GM12878 (cell line): ENCODE results near the gene BCL2. TPM values are rescaled to one million over a fixed set of nuclear protein-coding genes. Genes with fewer than 3 reads are reported as not detected.
A peak's percentile ranks its signal among the peaks of the same experiment; 100 is the strongest.

Experiments
- ETV6 ChIP-seq, 2 experiments: fragments of 450-650 bp in 1 of 2; IDR thresholded peaks in 1 of 2; conservative IDR thresholded peaks in 1 of 2; 2 replicates each; pipeline ENCODE4 v1.6.1; 2014; ENCODE audit warnings: antibody characterized with exemption in 1 of 2, borderline replicate concordance in 1 of 2, low read depth in 1 of 2, mild to moderate bottlenecking in 1 of 2, moderate library complexity in 1 of 2
- EZH2 ChIP-seq: IDR thresholded peaks from 2 replicates; pipeline ENCODE4 v1.6.1; 2012; ENCODE audit warnings: low read depth, mild to moderate bottlenecking, control low read depth, inconsistent platforms, low read length, borderline replicate concordance; ENCODE audit not compliant: control insufficient read depth
- JUNB ChIP-seq: IDR thresholded peaks from 2 replicates; pipeline ENCODE4 v1.6.1; 2016; ENCODE audit warnings: antibody characterized with exemption, mild to moderate bottlenecking
- NRF1 ChIP-seq: conservative IDR thresholded peaks from 2 replicates; pipeline ENCODE4 v1.6.1; 2011; ENCODE audit warnings: mild to moderate bottlenecking, low read depth, low read length, improper control_type of control experiment
- POLR2AphosphoS2 ChIP-seq: IDR thresholded peaks from 2 replicates; pipeline ENCODE4 v1.6.1; 2011; ENCODE audit warnings: low read depth, mild to moderate bottlenecking, low read length, improper control_type of control experiment, moderate library complexity
- RAD51 ChIP-seq: fragments of 450-650 bp; IDR thresholded peaks from 2 replicates; pipeline ENCODE4 v1.6.1; 2016; ENCODE audit warnings: moderate library complexity, mild to moderate bottlenecking, inconsistent platforms
- STAT3 ChIP-seq: IDR thresholded peaks from 2 replicates; pipeline ENCODE4 v1.6.1; 2011; ENCODE audit warnings: low read depth, low read length, improper control_type of control experiment
- TCF12 ChIP-seq: IDR thresholded peaks from 2 replicates; pipeline ENCODE4 v1.6.1; 2011; ENCODE audit warnings: low read depth, mild to moderate bottlenecking, low read length
- ZBED1 ChIP-seq: IDR thresholded peaks from 2 replicates; pipeline ENCODE4 v1.6.1; 2016; ENCODE audit warnings: borderline replicate concordance
- ZNF274 ChIP-seq: IDR thresholded peaks from one replicate; pipeline ENCODE4 v1.8.0; 2011; ENCODE audit not compliant: insufficient read length, insufficient read depth
- polyA plus RNA-seq, 11 experiments: library from polyadenylated mRNA; depleted of rRNA in 4 of 11; unstranded in 6 of 11; stranded (reverse) in 5 of 11; fragments of >200 nt; fragmentation: Nextera tagmentation in 4 of 11; fragmentation: Illumina TruSeq in 1 of 11; extraction: Ambion mirVana in 4 of 11; extraction: Trizol in 1 of 11; gene quantifications; 1 replicate in 1 of 11; 2 replicates in 10 of 11; pipeline versions ENCODE4 v1.2.1 to v1.2.3, GENCODE V29; 2011 to 2016; ENCODE audit warnings: inconsistent platforms in 2 of 11, missing spikeins in 2 of 11, low read depth in 1 of 11
- total RNA-seq, 4 experiments: library from RNA; depleted of rRNA in 3 of 4; stranded (reverse); fragments of >200 nt in 3 of 4; fragmentation: Illumina TruSeq in 1 of 4; extraction: Trizol in 1 of 4; gene quantifications; 2 replicates each; pipeline versions ENCODE4 v1.2.1 to v1.2.3, GENCODE V29; 2013 to 2021
- TF ChIP-seq, protein P1 (sequence below): fragments of 450-650 bp; formaldehyde crosslinking; IDR thresholded peaks from 2 replicates; pipeline ENCODE4 v1.4.0; 2022; ENCODE audit warnings: mild to moderate bottlenecking, moderate library complexity
- TF ChIP-seq, protein P2 (sequence below): IDR thresholded peaks from 2 replicates; pipeline ENCODE4 v1.6.1; 2011; ENCODE audit warnings: borderline replicate concordance, low read depth, mild to moderate bottlenecking, moderate library complexity, low read length; ENCODE audit not compliant: insufficient read depth, poor library complexity, severe bottlenecking
- TF ChIP-seq, protein P3 (sequence below): IDR thresholded peaks from 2 replicates; pipeline ENCODE4 v1.6.1; 2011; ENCODE audit warnings: borderline replicate concordance, low read depth, mild to moderate bottlenecking, moderate library complexity, mixed read lengths, low read length; ENCODE audit not compliant: insufficient read depth; ENCODE audit errors: extremely low read length
- TF ChIP-seq, protein P4 (sequence below): fragments of 450-650 bp; IDR thresholded peaks from 2 replicates; pipeline ENCODE4 v1.6.1; 2014; ENCODE audit warnings: mild to moderate bottlenecking
- TF ChIP-seq, protein P5 (sequence below): IDR thresholded peaks from 2 replicates; pipeline ENCODE4 v1.6.1; 2011; ENCODE audit warnings: mild to moderate bottlenecking, low read depth, low read length, moderate library complexity; ENCODE audit not compliant: insufficient replicate concordance
- TF ChIP-seq, protein P6 (sequence below): fragments of 450-650 bp; IDR thresholded peaks from 2 replicates; pipeline ENCODE4 v1.6.1; 2018; ENCODE audit warnings: borderline replicate concordance, mild to moderate bottlenecking; ENCODE audit not compliant: partially characterized antibody
- TF ChIP-seq, protein P7 (sequence below): IDR thresholded peaks from 2 replicates; pipeline ENCODE4 v1.6.1; 2012; ENCODE audit warnings: low read depth, low read length, improper control_type of control experiment

BCL2 gene
- total and polyA plus RNA-seq, 10 of the 15 experiments (the other 5 are each of a cell fraction or from before 2014, with no cell fraction given): 4.1 to 47.8 (median 19.3) TPM

DNA sequence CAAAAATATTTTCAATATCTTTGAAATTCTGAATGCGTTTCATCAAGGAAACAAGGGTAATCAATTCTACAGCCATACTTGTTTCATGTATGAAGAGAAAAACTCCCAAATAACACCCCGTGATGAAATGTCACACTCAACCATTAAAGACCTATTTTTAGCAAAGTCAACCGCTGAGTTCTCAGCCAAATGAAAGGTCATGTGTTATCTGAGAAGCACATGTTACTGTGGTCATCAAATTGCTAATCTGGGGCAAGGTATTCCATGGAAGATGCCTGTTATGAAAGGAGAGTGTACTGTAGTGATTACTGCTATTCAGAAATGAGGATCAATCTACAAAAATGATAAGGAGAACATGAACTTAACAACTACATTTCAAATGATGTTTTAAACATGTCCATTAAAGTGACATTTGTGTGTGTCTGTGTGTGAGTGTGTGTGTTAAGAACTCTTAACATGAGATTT is 126.7 kb downstream of the BCL2 start (continued):
- TF ChIP-seq, protein P1, sequence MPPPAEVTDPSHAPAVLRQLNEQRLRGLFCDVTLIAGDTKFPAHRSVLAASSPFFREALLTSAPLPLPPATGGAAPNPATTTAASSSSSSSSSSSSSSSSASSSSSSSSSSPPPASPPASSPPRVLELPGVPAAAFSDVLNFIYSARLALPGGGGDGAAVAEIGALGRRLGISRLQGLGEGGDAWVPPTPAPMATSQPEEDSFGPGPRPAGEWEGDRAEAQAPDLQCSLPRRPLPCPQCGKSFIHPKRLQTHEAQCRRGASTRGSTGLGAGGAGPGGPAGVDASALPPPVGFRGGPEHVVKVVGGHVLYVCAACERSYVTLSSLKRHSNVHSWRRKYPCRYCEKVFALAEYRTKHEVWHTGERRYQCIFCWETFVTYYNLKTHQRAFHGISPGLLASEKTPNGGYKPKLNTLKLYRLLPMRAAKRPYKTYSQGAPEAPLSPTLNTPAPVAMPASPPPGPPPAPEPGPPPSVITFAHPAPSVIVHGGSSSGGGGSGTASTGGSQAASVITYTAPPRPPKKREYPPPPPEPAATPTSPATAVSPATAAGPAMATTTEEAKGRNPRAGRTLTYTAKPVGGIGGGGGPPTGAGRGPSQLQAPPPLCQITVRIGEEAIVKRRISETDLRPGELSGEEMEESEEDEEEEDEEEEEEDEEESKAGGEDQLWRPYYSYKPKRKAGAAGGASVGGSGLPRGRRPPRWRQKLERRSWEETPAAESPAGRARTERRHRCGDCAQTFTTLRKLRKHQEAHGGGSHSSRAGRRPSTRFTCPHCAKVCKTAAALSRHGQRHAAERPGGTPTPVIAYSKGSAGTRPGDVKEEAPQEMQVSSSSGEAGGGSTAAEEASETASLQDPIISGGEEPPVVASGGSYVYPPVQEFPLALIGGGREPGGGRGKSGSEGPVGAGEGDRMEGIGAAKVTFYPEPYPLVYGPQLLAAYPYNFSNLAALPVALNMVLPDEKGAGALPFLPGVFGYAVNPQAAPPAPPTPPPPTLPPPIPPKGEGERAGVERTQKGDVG (CRISPR knock-in tag): no peak
- TF ChIP-seq, protein P2, sequence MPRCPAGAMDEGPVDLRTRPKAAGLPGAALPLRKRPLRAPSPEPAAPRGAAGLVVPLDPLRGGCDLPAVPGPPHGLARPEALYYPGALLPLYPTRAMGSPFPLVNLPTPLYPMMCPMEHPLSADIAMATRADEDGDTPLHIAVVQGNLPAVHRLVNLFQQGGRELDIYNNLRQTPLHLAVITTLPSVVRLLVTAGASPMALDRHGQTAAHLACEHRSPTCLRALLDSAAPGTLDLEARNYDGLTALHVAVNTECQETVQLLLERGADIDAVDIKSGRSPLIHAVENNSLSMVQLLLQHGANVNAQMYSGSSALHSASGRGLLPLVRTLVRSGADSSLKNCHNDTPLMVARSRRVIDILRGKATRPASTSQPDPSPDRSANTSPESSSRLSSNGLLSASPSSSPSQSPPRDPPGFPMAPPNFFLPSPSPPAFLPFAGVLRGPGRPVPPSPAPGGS: peak; percentile 48
- TF ChIP-seq, protein P3, sequence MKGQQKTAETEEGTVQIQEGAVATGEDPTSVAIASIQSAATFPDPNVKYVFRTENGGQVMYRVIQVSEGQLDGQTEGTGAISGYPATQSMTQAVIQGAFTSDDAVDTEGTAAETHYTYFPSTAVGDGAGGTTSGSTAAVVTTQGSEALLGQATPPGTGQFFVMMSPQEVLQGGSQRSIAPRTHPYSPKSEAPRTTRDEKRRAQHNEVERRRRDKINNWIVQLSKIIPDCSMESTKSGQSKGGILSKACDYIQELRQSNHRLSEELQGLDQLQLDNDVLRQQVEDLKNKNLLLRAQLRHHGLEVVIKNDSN: no peak
- TF ChIP-seq, protein P4, sequence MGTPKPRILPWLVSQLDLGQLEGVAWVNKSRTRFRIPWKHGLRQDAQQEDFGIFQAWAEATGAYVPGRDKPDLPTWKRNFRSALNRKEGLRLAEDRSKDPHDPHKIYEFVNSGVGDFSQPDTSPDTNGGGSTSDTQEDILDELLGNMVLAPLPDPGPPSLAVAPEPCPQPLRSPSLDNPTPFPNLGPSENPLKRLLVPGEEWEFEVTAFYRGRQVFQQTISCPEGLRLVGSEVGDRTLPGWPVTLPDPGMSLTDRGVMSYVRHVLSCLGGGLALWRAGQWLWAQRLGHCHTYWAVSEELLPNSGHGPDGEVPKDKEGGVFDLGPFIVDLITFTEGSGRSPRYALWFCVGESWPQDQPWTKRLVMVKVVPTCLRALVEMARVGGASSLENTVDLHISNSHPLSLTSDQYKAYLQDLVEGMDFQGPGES: no peak
- TF ChIP-seq TCF12 (no peak), ZBED1 (peak; percentile 49; the same call in 1 of the 2 replicates), NRF1 (no peak), ETV6 (conservative IDR thresholded peaks at IDR 0.05 in 1 of 2, IDR thresholded peaks at IDR 0.05 in 1 of 2; ENCODE audit: borderline replicate concordance in 1 of 2, low read depth in 1 of 2) (no peak), STAT3 (no peak), JUNB (no peak; the same call in 1 of the 2 replicates), EZH2 (no peak), RAD51 (peak; percentile 94), POLR2AphosphoS2 (no peak), ZNF274 (no peak)
- TF ChIP-seq, protein P5, sequence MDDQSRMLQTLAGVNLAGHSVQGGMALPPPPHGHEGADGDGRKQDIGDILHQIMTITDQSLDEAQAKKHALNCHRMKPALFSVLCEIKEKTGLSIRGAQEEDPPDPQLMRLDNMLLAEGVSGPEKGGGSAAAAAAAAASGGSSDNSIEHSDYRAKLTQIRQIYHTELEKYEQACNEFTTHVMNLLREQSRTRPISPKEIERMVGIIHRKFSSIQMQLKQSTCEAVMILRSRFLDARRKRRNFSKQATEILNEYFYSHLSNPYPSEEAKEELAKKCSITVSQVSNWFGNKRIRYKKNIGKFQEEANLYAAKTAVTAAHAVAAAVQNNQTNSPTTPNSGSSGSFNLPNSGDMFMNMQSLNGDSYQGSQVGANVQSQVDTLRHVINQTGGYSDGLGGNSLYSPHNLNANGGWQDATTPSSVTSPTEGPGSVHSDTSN: no peak
- TF ChIP-seq, protein P6, sequence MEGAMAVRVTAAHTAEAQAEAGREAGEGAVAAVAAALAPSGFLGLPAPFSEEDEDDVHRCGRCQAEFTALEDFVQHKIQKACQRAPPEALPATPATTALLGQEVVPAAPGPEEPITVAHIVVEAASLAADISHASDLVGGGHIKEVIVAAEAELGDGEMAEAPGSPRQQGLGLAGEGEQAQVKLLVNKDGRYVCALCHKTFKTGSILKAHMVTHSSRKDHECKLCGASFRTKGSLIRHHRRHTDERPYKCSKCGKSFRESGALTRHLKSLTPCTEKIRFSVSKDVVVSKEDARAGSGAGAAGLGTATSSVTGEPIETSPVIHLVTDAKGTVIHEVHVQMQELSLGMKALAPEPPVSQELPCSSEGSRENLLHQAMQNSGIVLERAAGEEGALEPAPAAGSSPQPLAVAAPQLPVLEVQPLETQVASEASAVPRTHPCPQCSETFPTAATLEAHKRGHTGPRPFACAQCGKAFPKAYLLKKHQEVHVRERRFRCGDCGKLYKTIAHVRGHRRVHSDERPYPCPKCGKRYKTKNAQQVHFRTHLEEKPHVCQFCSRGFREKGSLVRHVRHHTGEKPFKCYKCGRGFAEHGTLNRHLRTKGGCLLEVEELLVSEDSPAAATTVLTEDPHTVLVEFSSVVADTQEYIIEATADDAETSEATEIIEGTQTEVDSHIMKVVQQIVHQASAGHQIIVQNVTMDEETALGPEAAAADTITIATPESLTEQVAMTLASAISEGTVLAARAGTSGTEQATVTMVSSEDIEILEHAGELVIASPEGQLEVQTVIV: no peak
- TF ChIP-seq, protein P7, sequence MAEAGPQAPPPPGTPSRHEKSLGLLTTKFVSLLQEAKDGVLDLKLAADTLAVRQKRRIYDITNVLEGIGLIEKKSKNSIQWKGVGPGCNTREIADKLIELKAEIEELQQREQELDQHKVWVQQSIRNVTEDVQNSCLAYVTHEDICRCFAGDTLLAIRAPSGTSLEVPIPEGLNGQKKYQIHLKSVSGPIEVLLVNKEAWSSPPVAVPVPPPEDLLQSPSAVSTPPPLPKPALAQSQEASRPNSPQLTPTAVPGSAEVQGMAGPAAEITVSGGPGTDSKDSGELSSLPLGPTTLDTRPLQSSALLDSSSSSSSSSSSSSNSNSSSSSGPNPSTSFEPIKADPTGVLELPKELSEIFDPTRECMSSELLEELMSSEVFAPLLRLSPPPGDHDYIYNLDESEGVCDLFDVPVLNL: no peak
